Measurements from ENCODE around the gene GCC2.
"Not testable (repeated sequence)": the region's sequence is repeated elsewhere in the genome, so short reads cannot be mapped to it uniquely, and the experiment has no call there.

GCC2 gene

GRCh38 chr2:108533832-108534583 is 85.0 kb downstream of the GCC2 start, which contains the start of gene LIMS1:
TSS of gene LIMS1 (plus strand) at chr2:108534470. CDS start at chr2:108534563, 93 bp downstream.
- peak; percentile 83 for DNase-seq

- DNase-seq = peak; percentile 62
These were observed 85.8 kb downstream of the GCC2 start for GRCh38 chr2:108534584-108535356.

- no peak for DNase-seq
These were observed 86.3 kb downstream of the GCC2 start for GRCh38 chr2:108535357-108535631.

GRCh38 chr2:108536133-108536780 is 87.3 kb downstream of the GCC2 start:
- no peak for DNase-seq

- no peak for DNase-seq
These were observed 87.9 kb downstream of the GCC2 start for GRCh38 chr2:108536911-108537310.

- no peak for DNase-seq
These were observed 89.1 kb downstream of the GCC2 start for GRCh38 chr2:108538000-108538625.

- no peak for DNase-seq
These were observed 92.4 kb downstream of the GCC2 start for GRCh38 chr2:108541451-108541850.

GRCh38 chr2:108542071-108542470 is 93.1 kb downstream of the GCC2 start:
- DNase-seq = no peak

GRCh38 chr2:108547606-108548005 is 98.6 kb downstream of the GCC2 start:
- no peak for DNase-seq

- DNase-seq = no peak
These were observed 99.4 kb downstream of the GCC2 start for GRCh38 chr2:108548208-108549003.

GRCh38 chr2:108552566-108552965 is 103.6 kb downstream of the GCC2 start:
- DNase-seq = no peak

GRCh38 chr2:108553209-108553919 is 104.4 kb downstream of the GCC2 start:
- DNase-seq = no peak

GRCh38 chr2:108554528-108554927 is 105.5 kb downstream of the GCC2 start:
- DNase-seq = no peak

- DNase-seq = no peak
These were observed 106.6 kb downstream of the GCC2 start for GRCh38 chr2:108555572-108555971.

- DNase-seq = not testable (repeated sequence)
These were observed 107.6 kb downstream of the GCC2 start for GRCh38 chr2:108556581-108556980.

Data from NCI-H2227 treated with DMSO at 0.1 percent for 48 hours (cell line).